ENCODE measurements around the gene SEMA5A. TPM values are rescaled to one million over a fixed set of nuclear protein-coding genes. Genes with fewer than 3 reads are reported as not detected.

The SEMA5A gene
- total and polyA plus RNA-seq, 2 of the 8 experiments (the other 6 are each of a cell fraction or from before 2014, with no cell fraction given), result 5.3 to 8.9 TPM

DNA sequence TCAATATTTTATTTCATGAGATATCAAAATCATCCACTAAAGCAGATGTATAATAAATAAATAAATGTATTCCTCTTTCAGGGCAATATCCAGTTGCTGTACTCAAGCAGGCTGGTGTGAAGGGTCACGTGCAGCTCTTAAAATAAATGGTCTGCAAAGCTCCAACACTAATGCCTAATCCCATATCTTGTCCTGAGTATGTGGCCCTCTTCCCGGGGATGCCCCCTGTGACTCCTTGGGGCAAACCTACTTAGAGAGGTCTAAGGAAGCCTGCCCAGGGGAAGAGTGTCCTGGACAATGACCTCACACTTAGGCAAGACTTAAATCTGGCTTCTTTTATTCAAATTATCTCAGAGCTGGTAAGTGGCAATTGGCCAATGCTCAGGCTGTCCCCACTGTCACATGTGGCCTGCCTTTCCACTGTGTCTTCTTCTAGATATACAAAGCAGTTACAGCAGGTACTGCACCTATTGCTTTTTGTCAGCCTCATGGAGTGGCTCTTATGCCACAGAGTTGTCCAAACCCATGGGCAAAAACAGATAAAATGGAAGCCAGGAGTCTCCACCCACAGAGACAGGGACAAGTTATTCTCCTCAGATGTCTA, 55.3 kb downstream of the SEMA5A start:
- Histone ChIP-seq H3K9ac (replicated peaks in 1 of 4; ENCODE audit: extremely low read depth in 1 of 4, low read depth in 3 of 4, low read length in 3 of 4) (no peak overlapping the region), H3K36me3 (ENCODE audit: control insufficient read depth in 2 of 4, insufficient read depth in 4 of 4, low read length in 3 of 4) (no peaks in the 10 kb centered on the region), H2BK20ac (ENCODE audit: low read length) (no peak overlapping the region), H3K18ac (ENCODE audit: extremely low read depth, low read length) (no peak overlapping the region), H3K4me1 (replicated peaks in 1 of 4; ENCODE audit: control insufficient read depth in 3 of 4, insufficient read depth in 4 of 4, low read length in 3 of 4) (peaks cover 0 to 5% (median 0%) of the 10 kb centered on the region in 4 experiments; a peak in 1 of 7 replicates), H4K8ac (ENCODE audit: extremely low read depth, insufficient read depth, low read length) (no peak overlapping the region), H2BK15ac (ENCODE audit: low read length) (no peak overlapping the region), H2AFZ (ENCODE audit: low read length) (no peak overlapping the region), H3K79me1 (ENCODE audit: low read depth, low read length) (no peaks in the 10 kb centered on the region), H3K23ac (ENCODE audit: insufficient read length) (no peak overlapping the region), H3K9me3 (ENCODE audit: insufficient read depth in 2 of 2, low read depth in 1 of 2, low read length in 1 of 2) (peaks cover 3 to 4% of the 10 kb centered on the region in 2 experiments; a peak in 1 of 4 replicates), H2BK12ac (ENCODE audit: low read depth, low read length) (no peak overlapping the region), H3K56ac (replicated peaks; ENCODE audit: insufficient read length, low read depth, low read length) (no peak overlapping the region), H3K27me3 (replicated peaks in 1 of 4; ENCODE audit: control insufficient read depth in 3 of 4, extremely low read depth in 1 of 4, insufficient read depth in 3 of 4, low read length in 3 of 4) (no peaks in the 10 kb centered on the region), H3K4ac (replicated peaks; ENCODE audit: insufficient read length, low read depth, low read length) (no peak overlapping the region), H3K79me2 (ENCODE audit: control insufficient read depth in 1 of 2, insufficient read depth in 2 of 2, low read length in 2 of 2) (no peaks in the 10 kb centered on the region), H3K14ac (ENCODE audit: insufficient read length) (no peak overlapping the region), H2AK5ac (ENCODE audit: low read depth, low read length) (no peak overlapping the region), H3K27ac (ENCODE audit: low read depth, low read length) (no peak overlapping the region), H4K91ac (replicated peaks; ENCODE audit: insufficient read length, low read length) (no peak overlapping the region), H4K5ac (ENCODE audit: insufficient read length, low read depth, low read length) (no peak overlapping the region), H3K23me2 (ENCODE audit: low read depth, low read length) (no peaks in the 10 kb centered on the region), H3K4me2 (ENCODE audit: insufficient read depth in 1 of 2, low read depth in 2 of 2, low read length in 2 of 2) (no peak overlapping the region), H2BK5ac (ENCODE audit: low read depth, low read length) (no peak overlapping the region), H3K4me3 (ENCODE audit: extremely low read depth in 1 of 4, insufficient read depth in 2 of 4, low read depth in 3 of 4, low read length in 4 of 4) (no peak overlapping the region), H2BK120ac (replicated peaks; ENCODE audit: low read depth, low read length) (no peak overlapping the region), H4K20me1 (replicated peaks in 1 of 2; ENCODE audit: control insufficient read depth in 1 of 2, insufficient read depth in 2 of 2, low read length in 2 of 2) (no peaks in the 10 kb centered on the region)
- FAIRE-seq (no peak), DNase-seq (ENCODE audit: low read depth in 1 of 2, low spot score in 2 of 2) (no peak)
- TF ChIP-seq CTBP2 (IDR thresholded peaks at IDR 0.05; ENCODE audit: borderline replicate concordance, insufficient read depth, insufficient read length, low read length) (no peak), RNF2 (IDR thresholded peaks at IDR 0.05; ENCODE audit: borderline replicate concordance, low read depth, low read length, missing control alignments, poor library complexity, severe bottlenecking) (no peak), BCL11A (IDR thresholded peaks at IDR 0.05; ENCODE audit: low read depth in 2 of 2, low read length in 2 of 2) (no peak), CBX5 (IDR thresholded peaks at IDR 0.05; ENCODE audit: low read depth, low read length) (no peak), ASH2L (IDR thresholded peaks at IDR 0.05; ENCODE audit: low read length) (no peak), RBBP5 (IDR thresholded peaks at IDR 0.05; ENCODE audit: borderline replicate concordance, low read depth, low read length) (no peak), CBX8 (IDR thresholded peaks at IDR 0.05; ENCODE audit: borderline replicate concordance, low read depth, low read length) (no peak), CHD2 (IDR thresholded peaks at IDR 0.05; ENCODE audit: low read length) (no peak), BRCA1 (IDR thresholded peaks at IDR 0.05; ENCODE audit: low read depth, low read length) (no peak), JUN (IDR thresholded peaks at IDR 0.05; ENCODE audit: low read depth, low read length) (no peak), SIN3A (conservative IDR thresholded peaks at IDR 0.05 in 1 of 2, IDR thresholded peaks at IDR 0.05 in 1 of 2; ENCODE audit: low read depth in 1 of 2, low read length in 2 of 2) (no peak)
- TF ChIP-seq, protein P1, sequence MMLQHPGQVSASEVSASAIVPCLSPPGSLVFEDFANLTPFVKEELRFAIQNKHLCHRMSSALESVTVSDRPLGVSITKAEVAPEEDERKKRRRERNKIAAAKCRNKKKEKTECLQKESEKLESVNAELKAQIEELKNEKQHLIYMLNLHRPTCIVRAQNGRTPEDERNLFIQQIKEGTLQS (IDR thresholded peaks at IDR 0.05; ENCODE audit: insufficient read depth, low read depth, low read length), result no peak
- ChIA-PET CTCF (ENCODE audit: partially characterized antibody) (interaction anchor here (1.1 to 1.7 kb wide), 2 partner anchors 8 to 582 kb away, joined by 3 to 5 read pairs; no protein-coding TSS in a partner anchor), POLR2A (ENCODE audit: partially characterized antibody) (interaction anchor here (0.6 kb wide), 1 partner anchor 1651 kb away, joined by 3 read pairs; no protein-coding TSS in a partner anchor)
- WGBS, 2 experiments (ENCODE audit: extremely low coverage in 1 of 2, insufficient coverage in 1 of 2, insufficient read length in 1 of 2, insufficient replicate concordance in 2 of 2, low coverage in 1 of 2, low lambda C conversion rate in 2 of 2, missing lambda C conversion rate in 1 of 2), result 86% methylated on average over 2 of the region's 2 CpGs; no CpG with 5 or more reads in 1 of the 2 experiments

All from H1 (cell line).